IPS-NIHi11 (cell line): Measurements from ENCODE around the gene RHOF.
"Not testable (repeated sequence)": the region's sequence is repeated elsewhere in the genome, so short reads cannot be mapped to it uniquely, and the experiment has no call there.

Experiments
- DNase-seq: peaks from one replicate; pipeline ENCODE4 v3.0.0; 2012; ENCODE audit warnings: mixed read lengths, low spot score

The RHOF gene

DNA sequence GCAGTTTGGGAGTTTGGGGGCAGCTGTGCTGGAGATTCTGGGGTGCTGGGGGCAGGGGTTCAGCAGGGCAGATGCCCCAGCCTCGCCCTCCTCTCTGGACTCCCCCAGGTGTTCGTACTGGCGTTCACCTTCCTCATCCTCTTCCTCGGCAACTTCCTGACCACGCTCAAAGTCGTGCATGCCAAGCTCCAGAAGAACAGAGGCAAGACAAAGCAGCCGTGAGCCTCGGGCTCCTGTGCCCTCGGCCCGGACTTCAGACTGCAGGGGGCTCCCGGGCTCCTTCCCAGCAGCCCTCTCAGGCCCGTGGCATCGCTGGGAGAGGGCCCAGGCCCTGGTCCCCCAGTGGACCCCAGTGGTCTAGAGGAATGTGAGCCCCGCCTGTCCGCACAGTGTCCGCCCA is 18.0 kb downstream of the RHOF start:
- DNase-seq, result no peak

GRCh38 chr12:121774968-121775474 is 18.5 kb downstream of the RHOF start:
- peak; percentile 77 for DNase-seq

DNA sequence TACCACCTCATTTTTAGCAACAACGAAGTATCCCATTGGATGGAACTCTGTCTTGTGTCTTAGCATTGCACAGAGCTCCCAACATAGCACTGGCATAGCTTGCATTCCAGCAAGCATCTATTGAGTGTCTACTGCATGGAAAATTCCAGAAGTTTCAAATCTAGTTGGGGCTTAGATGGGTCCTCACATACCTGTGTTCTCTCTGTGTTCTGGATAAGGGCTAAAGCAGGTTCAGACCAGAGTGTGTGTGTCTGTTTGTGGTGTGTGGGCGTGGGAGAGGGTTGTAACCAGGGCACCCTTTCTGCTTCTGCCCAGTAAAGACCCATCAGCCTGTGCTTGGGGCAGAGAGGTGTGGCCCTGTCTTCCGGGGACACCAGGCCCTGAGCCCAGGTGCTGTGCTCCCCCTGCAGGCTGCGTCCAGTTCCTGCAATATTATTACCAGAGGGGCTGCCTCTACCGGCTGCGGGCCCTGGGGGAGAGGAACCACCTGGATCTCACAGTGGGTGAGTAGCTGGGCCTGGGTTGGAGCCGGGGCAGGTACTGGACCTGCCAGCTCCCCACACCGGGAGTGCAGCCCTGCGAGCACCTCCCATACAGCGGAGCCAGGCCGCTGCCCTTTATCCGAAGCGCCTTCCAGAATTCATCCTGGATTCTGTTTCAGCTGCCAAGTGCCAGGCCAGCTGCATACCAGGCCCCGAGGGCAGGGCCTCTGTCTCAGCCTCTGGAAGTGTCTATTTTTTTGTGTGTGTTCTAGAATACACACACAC is 20.3 kb downstream of the RHOF start:
- peak; percentile 94 for DNase-seq

DNA sequence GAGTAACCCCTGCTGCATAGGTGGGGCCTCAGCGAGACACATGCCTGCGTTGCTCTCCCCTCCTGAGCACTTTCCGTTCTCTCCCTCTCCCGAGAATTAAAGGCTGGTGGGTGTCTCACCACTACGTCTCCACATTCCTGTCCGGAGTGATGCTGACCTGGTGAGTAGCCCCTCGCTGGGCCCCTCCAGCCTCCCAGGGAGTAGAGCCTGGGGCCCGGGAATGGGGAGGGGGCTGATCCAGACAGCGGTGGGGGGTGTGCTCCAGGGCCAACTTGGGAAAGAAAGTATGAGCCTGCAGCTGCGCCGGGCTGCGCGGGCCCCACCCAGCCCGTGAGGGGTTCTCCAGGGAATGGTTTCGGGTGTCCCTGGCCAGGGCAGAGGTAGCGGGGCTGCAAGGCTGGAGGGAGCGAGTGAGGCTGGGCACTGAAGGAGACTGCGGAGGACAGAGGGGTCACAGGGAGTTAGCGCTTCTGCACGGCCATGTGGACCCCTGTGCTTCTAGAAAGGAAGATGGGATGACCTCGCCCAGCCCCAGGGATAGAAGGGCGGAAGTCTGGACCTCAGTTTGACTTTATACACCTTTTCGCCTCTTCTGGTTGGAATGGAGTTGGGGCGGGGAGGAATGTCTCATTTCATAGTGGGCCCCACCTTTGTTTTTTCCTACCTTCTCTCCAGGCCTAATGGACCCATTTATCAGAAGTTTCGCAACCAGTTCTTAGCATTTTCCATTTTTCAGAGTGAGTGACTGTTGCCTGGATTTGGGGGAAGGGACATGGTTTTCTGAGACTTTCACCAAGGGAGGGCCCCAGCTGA is 22.5 kb downstream of the RHOF start:
- DNase-seq, result no peak

- DNase-seq, result no peak
These were observed 23.1 kb downstream of the RHOF start for GRCh38 chr12:121770388-121770787.

GRCh38 chr12:121769831-121770301 is 23.6 kb downstream of the RHOF start:
- DNase-seq, result no peak

DNA sequence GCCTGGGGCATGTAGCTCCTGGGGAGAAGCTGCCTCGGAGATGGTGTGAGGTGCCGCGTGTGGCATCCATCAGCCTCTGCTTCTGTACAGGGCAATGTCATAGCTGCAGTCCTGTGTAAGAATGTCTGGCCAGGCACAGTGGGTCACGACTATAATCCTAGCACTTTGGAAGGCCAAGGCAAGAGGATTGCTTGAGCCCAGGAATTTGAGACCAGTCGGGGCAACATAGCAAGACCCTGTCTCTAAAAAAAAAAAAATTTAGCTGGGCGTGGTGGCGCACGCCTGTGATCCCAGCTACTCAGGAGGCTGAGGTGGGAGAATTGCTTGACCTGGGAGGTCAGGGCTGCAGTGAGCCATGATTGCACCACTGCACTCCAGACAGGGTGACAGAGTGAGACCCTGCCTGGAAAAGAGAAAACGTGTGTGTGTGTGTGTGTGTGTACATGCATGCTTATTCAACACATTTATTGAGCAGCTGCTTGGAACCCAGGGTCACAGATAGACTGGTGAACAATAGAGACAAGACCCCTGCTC is 24.1 kb downstream of the RHOF start:
- no peak for DNase-seq

GRCh38 chr12:121767525-121768016 is 25.9 kb downstream of the RHOF start:
- no peak for DNase-seq

DNA sequence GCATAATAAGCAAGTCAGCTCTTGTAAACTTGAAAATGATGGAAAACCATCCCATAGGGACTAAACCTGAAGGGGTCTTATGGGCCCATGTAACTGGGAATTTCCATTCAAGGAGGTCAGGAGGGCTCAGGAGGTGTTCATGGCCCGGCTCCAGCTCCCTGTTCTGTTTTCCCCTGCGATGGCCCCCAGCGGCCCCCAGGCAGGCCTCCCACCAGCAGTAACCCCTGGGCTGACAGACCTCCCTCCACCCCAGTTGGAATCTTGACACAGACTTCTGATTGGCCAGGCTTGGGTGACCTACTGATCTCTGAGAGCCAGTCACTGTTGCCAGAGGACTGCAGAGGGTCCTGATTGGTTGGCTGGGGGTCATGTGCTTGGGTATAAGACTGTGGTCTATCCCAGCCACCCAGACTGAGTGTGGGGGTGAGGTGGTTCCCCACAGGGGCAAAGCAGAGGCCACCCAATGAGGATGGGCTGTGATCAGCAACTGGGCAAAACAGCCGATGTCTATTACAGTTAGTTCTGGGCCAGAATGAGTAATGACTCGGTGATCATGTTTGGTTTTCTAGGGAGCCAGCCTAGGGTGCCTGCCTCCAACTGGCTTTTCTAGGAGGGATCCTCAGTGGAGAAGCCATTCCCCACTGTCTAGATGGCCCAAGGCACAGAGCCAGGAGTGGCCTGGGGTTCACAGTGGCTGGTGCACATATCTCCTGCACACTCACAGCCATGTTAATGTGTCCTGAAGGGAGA is 27.0 kb downstream of the RHOF start:
- DNase-seq, result no peak

- no peak for DNase-seq
These were observed 27.9 kb downstream of the RHOF start for GRCh38 chr12:121765573-121765972.

DNA sequence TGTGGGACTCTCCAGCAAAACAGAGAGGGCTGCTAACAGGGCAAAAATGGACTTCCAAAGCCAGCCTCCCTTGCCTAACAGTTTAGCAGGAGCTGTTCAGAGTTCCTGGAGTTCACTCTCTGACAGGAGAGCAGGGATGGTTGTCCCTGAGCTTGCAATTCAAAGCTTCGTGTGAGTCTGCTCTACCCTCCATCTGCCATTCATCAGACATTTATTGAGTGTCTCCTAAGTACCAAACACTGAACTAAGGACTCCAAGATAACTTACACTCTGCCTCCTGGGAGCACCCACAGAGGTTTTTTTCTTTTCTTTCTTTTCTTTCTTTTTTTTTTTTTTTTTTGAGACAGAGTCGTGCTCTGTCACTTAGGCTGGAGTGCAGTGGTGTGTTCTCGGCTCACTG is 28.7 kb downstream of the RHOF start:
- no peak for DNase-seq

GRCh38 chr12:121762269-121762668 is 31.2 kb downstream of the RHOF start:
- no peak for DNase-seq

DNA sequence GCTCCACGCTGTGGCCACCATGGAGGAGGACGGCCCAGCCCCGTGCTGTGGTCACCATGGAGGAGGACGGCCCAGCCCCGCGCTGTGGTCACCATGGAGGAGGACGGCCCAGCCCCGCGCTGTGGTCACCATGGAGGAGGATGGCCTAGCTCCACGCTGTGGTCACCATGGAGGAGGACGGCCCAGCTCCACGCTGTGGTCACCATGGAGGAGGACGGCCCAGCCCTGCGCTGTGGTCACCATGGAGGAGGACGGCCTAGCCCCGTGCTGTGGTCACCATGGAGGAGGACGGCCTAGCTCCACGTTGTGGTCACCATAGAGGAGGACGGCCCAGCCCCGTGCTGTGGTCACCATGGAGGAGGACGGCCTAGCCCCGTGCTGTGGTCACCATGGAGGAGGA is 35.0 kb downstream of the RHOF start:
- DNase-seq, result not testable (repeated sequence)

- DNase-seq, result no peak
These were observed 37.9 kb downstream of the RHOF start for GRCh38 chr12:121755591-121755990.

DNA sequence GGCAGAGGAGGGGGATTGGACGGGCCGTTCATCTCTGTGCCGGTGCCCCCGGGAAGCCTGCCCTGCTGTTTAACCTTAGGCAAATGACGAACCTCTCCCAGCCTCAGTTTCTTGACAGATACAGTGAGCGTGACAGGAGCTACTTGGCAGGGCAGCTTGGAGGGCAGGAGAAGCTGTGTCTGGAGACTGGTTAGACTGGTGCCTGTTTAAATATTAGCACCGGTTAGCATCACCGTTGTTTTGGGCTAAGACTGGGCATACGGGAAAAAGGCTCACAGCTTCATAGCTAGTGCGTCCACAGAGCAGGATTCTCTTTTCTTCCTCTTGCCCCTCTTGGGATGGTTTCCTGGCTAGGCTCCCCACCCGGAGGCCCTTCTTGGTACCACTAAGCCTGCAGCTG is 38.7 kb downstream of the RHOF start:
- DNase-seq, result no peak

DNA sequence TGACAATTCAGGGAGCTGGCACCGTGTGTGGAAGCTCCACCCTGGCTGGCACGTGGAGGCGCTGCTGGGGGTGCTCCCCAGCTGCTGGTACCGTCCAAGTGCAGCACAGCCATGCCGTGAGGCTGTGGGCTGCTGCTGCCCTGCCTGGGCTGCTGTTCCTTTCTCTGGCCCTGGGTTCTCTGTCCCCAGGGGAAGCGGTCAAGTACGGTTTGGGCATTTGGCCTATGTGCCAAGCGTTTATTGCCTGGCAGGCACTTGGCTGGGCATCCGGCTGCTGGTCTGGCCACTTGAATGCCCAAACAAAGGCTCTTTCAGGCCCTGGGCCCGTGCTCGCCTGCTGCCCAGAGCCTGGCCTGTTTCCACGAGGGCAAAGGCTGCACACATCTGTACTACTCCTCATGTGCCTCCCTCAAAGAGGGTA is 39.6 kb downstream of the RHOF start:
- no peak for DNase-seq

DNA sequence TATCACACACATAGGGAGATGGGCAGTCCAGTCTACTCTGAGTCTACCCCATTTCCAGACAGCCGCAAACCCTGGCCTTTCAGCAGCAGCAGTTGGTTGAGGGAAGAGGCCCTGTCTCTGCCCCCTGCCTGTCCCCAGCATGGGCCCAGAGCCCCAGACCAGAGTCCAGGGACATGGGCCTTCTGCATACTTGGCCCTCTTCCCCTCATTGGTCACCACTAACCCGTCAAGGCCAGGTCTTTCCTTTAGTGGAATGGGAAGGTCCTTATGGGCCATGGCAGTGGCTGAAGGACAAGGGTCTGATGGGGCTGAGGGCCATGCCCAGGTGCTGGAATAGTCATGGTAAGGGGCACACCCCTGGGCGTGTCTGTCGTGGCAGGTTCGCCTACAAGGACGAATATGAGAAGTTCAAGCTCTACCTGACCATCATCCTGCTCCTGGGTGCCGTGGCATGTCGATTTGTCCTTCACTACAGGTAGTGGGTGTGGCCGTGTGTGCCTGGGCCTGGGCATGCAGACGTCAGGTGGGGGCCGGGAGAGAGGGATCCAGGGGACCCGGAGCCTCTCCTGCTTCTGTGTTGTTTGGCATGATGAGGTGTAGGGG is 41.6 kb downstream of the RHOF start:
- no peak for DNase-seq

GRCh38 chr12:121751034-121751433 is 42.5 kb downstream of the RHOF start:
- no peak for DNase-seq

DNA sequence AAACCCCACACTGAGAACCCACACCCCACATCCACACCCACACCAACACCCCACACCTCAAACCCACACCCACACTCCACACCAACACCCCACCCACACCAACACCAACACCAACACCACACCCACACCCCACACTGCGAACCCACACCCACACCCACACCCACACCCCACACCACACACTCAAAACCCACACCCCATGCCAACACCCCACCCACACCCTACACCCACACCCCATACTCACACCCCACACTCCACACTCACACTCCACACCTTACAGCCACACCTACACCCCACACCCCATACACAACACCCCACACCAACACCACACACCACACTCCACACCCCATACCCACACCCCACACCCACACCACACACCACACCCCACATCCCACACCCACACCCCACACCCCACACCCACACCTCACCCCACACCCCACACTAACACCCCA is 43.0 kb downstream of the RHOF start:
- DNase-seq, result no peak

- no peak for DNase-seq
These were observed 44.2 kb downstream of the RHOF start for GRCh38 chr12:121749267-121749666.

DNA sequence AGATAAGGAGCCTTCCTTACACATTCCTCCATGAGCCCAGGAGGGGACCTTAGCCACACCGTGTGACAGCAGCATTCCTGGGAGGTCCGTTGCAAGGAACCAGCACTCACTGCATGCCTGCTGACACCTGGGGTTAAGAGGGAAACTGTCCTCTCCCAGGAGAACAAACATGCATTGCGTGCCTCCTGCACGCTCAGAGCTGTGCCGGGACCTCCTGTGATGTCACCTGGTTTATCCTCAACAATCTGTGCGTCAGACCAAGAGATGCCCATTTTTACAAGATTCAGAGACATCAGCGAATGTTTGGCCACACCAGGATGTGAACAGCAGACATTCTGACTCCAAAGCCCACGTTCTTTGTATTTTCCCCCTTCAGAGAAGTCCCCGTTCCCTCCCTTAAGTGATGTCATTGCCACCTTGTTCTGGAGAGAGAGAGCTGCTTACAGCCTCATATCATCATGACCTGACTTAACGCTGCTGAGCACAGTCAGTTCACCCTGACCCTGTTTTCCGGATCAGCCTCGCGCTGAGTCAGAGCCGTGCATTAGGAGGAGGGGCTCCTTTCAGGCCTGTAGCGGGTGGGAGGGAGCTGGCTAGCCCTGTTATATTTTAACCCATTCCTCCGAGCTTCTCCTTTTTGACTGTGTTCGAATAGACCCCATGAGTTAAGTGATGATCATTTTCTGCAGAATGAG is 44.8 kb downstream of the RHOF start:
- no peak for DNase-seq
